ENCODE measurements around the gene CSNK2B. TPM values are rescaled to one million over a fixed set of nuclear protein-coding genes. Genes with fewer than 3 reads are reported as not detected.
A peak's percentile ranks its signal among the peaks of the same experiment; 100 is the strongest.

CSNK2B gene
- polyA plus RNA-seq, 3 donors: 147 to 227 (median 195) TPM

DNA sequence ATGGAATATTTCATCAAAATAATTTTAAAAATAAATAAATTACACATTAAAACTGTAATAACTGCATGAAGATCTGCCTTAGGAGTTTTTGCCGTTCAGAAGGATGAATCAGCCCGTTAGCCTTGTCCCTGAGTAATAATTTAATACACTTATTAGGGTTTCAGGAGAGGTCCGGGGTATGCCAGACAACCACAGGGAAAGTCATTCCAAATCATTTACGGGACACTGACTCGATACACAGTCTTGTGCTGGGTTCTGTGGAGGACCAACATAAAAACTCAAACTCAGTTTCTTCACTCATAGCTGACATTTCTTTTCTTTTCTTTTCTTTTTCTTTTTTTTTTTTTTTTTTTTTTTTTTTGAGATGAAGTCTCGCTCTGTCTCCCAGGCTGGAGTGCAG lies 40.1 kb downstream of the CSNK2B start:
- no CpG with 5 or more reads among the region's 6 CpGs for WGBS (ENCODE audit: insufficient coverage)
- Histone ChIP-seq H3K27ac (ENCODE audit: low read depth in 1 of 2, low read length in 2 of 2) (no peak overlapping the region), H3K4me3 (replicated peaks in 1 of 3; ENCODE audit: low read depth in 2 of 3, low read length in 3 of 3) (no peak overlapping the region), H3K4me1 (ENCODE audit: control insufficient read depth in 1 of 2, insufficient read depth in 2 of 2, low read length in 2 of 2) (peaks cover 25 to 34% of the 10 kb centered on the region in 2 donors), H3K27me3 (ENCODE audit: control insufficient read depth in 2 of 2, insufficient read depth in 2 of 2, low read length in 2 of 2) (no peaks in the 10 kb centered on the region), H3K9me3 (replicated peaks in 1 of 2; ENCODE audit: control insufficient read depth in 1 of 2, insufficient read depth in 1 of 2, low read length in 2 of 2) (no peaks in the 10 kb centered on the region), H2AFZ (ENCODE audit: insufficient read depth, low read depth, low read length, poor library complexity, severe bottlenecking) (no peak overlapping the region), H3K36me3 (replicated peaks in 1 of 2; ENCODE audit: control insufficient read depth in 1 of 2, insufficient read depth in 2 of 2, low read length in 2 of 2) (peaks cover 1 to 6% of the 10 kb centered on the region in 2 donors), H4K20me1 (ENCODE audit: insufficient read depth, low read length) (peaks cover 7% of the 10 kb centered on the region), H3K79me2 (ENCODE audit: insufficient read depth, low read length) (peaks cover 21% of the 10 kb centered on the region), H3K4me2 (replicated peaks; ENCODE audit: extremely low read depth, low read length, poor library complexity, severe bottlenecking) (no peak overlapping the region), H3K9ac (ENCODE audit: insufficient read depth, low read length, poor library complexity, severe bottlenecking) (no peak overlapping the region)
- intact Hi-C loops (cut with micrococcal nuclease): no loop called here
- peaks cover 30% of the 10 kb centered on the region for H3K4me1 Mint-ChIP-seq
- H3K27ac Mint-ChIP-seq: no peak overlapping the region
- H3K4me3 Mint-ChIP-seq: no peak overlapping the region
- no peaks in the 10 kb centered on the region for H3K9me3 Mint-ChIP-seq
- H3K27me3 Mint-ChIP-seq (ENCODE audit: low read depth in 3 of 3): peaks cover 0 to 6% (median 1%) of the 10 kb centered on the region in 3 donors
- TF ChIP-seq, protein P1, sequence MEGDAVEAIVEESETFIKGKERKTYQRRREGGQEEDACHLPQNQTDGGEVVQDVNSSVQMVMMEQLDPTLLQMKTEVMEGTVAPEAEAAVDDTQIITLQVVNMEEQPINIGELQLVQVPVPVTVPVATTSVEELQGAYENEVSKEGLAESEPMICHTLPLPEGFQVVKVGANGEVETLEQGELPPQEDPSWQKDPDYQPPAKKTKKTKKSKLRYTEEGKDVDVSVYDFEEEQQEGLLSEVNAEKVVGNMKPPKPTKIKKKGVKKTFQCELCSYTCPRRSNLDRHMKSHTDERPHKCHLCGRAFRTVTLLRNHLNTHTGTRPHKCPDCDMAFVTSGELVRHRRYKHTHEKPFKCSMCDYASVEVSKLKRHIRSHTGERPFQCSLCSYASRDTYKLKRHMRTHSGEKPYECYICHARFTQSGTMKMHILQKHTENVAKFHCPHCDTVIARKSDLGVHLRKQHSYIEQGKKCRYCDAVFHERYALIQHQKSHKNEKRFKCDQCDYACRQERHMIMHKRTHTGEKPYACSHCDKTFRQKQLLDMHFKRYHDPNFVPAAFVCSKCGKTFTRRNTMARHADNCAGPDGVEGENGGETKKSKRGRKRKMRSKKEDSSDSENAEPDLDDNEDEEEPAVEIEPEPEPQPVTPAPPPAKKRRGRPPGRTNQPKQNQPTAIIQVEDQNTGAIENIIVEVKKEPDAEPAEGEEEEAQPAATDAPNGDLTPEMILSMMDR (IDR thresholded peaks at IDR 0.05): no peak
- DNase-seq: no peak
- H3K36me3 Mint-ChIP-seq: peaks cover 3 to 10% of the 10 kb centered on the region in 2 donors

DNA sequence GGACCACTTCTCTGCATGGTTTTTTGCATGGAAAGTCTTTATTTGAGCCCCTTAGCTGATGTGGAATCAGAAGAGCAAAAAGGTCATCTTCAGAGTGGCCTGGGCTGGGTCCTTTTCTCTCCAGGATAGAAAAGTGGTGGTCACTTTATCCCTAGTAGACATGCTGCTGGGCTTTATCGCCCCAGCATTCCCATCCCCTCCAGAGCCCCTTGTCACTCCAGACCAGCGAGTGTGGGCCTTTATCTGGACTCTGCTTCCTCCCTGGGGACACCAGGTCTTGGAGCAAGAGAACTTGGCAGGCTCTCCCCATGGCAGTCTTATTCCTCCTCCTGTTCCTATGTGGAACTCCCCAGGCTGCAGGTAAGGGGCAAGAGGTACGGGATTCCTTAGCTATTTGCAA lies 40.7 kb downstream of the CSNK2B start, which contains the start of gene LY6G6F:
LY6G6F (plus strand) TSS at position 268 of the 400 bp plus-strand sequence; CDS start at position 309, 41 bp downstream.
- Histone ChIP-seq H3K79me2 (ENCODE audit: insufficient read depth, low read length) (peaks cover 14% of the 10 kb centered on the region), H3K36me3 (replicated peaks in 1 of 2; ENCODE audit: control insufficient read depth in 1 of 2, insufficient read depth in 2 of 2, low read length in 2 of 2) (no peaks in the 10 kb centered on the region), H3K27ac (ENCODE audit: low read depth in 1 of 2, low read length in 2 of 2) (no peak within 1 kb of the TSS), H3K9ac (ENCODE audit: insufficient read depth, low read length, poor library complexity, severe bottlenecking) (no peak within 1 kb of the TSS), H2AFZ (ENCODE audit: insufficient read depth, low read depth, low read length, poor library complexity, severe bottlenecking) (no peak within 1 kb of the TSS), H4K20me1 (ENCODE audit: insufficient read depth, low read length) (peaks cover 5% of the 10 kb centered on the region), H3K4me3 (replicated peaks in 1 of 3; ENCODE audit: low read depth in 2 of 3, low read length in 3 of 3) (no peak within 1 kb of the TSS), H3K4me1 (ENCODE audit: control insufficient read depth in 1 of 2, insufficient read depth in 2 of 2, low read length in 2 of 2) (peaks cover 25 to 34% of the 10 kb centered on the region in 2 donors), H3K9me3 (replicated peaks in 1 of 2; ENCODE audit: control insufficient read depth in 1 of 2, insufficient read depth in 1 of 2, low read length in 2 of 2) (no peaks in the 10 kb centered on the region), H3K4me2 (replicated peaks; ENCODE audit: extremely low read depth, low read length, poor library complexity, severe bottlenecking) (no peak within 1 kb of the TSS), H3K27me3 (ENCODE audit: control insufficient read depth in 2 of 2, insufficient read depth in 2 of 2, low read length in 2 of 2) (no peaks in the 10 kb centered on the region)
- no peak for DNase-seq
- TF ChIP-seq, protein P1 (IDR thresholded peaks at IDR 0.05): no peak
- peaks cover 0 to 4% of the 10 kb centered on the region in 2 donors for H3K36me3 Mint-ChIP-seq
- peaks cover 30% of the 10 kb centered on the region for H3K4me1 Mint-ChIP-seq
- no CpG with 5 or more reads among the region's 3 CpGs for WGBS (ENCODE audit: insufficient coverage)
- H3K9me3 Mint-ChIP-seq: no peaks in the 10 kb centered on the region
- H3K27me3 Mint-ChIP-seq (ENCODE audit: low read depth in 3 of 3): peaks cover 0 to 6% (median 1%) of the 10 kb centered on the region in 3 donors
- peak within 1 kb of the TSS in 1 of 7 donors; percentile 6 for H3K27ac Mint-ChIP-seq
- no peak within 1 kb of the TSS for H3K4me3 Mint-ChIP-seq
- intact Hi-C loops (cut with micrococcal nuclease): no loop called here
